CD14-positive monocyte (primary cell): ENCODE results near the gene HS1BP3. TPM values are rescaled to one million over a fixed set of nuclear protein-coding genes. Genes with fewer than 3 reads are reported as not detected.
A peak's percentile ranks its signal among the peaks of the same experiment; 100 is the strongest.

Source experiments
- DNase-seq, 3 donors: peaks; one replicate each; pipeline ENCODE4 v3.0.0-alpha.2; 2011 to 2022
- H2AFZ ChIP-seq: 2 replicates; pipeline ENCODE4 v1.6.0; 2012; ENCODE audit warnings: mild to moderate bottlenecking, low read depth, low read length, inconsistent platforms; ENCODE audit not compliant: insufficient read depth, poor library complexity, severe bottlenecking
- H3K27ac ChIP-seq, 2 donors: 1 replicate in 1 of 2; 2 replicates in 1 of 2; pipeline ENCODE4 v1.5.1; 2012 to 2013; ENCODE audit warnings: low read length in 2 of 2, control low read depth in 1 of 2, inconsistent platforms in 1 of 2, low read depth in 1 of 2, mild to moderate bottlenecking in 1 of 2
- H3K27me3 ChIP-seq, 2 donors: one replicate each; pipeline versions ENCODE4 v1.6.0 to v1.6.1; 2011 to 2013; ENCODE audit warnings: low read length in 2 of 2; ENCODE audit not compliant: control insufficient read depth in 2 of 2, insufficient read depth in 2 of 2
- H3K36me3 ChIP-seq, 2 donors: replicated peaks in 1 of 2; 1 replicate in 1 of 2; 2 replicates in 1 of 2; pipeline versions ENCODE4 v1.5.1 to v1.6.1; 2012 to 2013; ENCODE audit warnings: low read length in 2 of 2, control low read depth in 1 of 2, inconsistent platforms in 1 of 2, mild to moderate bottlenecking in 1 of 2; ENCODE audit not compliant: insufficient read depth in 2 of 2, control insufficient read depth in 1 of 2
- H3K4me1 ChIP-seq, 2 donors: 1 replicate in 1 of 2; 2 replicates in 1 of 2; pipeline versions ENCODE4 v1.5.1 to v1.6.1; 2012 to 2013; ENCODE audit warnings: low read length in 2 of 2, control low read depth in 1 of 2, inconsistent platforms in 1 of 2, mild to moderate bottlenecking in 1 of 2, moderate library complexity in 1 of 2; ENCODE audit not compliant: insufficient read depth in 2 of 2, control insufficient read depth in 1 of 2
- H3K4me2 ChIP-seq: replicated peaks from 2 replicates; pipeline ENCODE3; 2012; ENCODE audit warnings: low read length, moderate library complexity, mild to moderate bottlenecking; ENCODE audit not compliant: poor library complexity, severe bottlenecking; ENCODE audit errors: extremely low read depth
- H3K4me3 ChIP-seq, 3 experiments: fragments of 200-600 bp in 1 of 3; sonication (generic) in 1 of 3; replicated peaks in 1 of 3; 1 replicate in 2 of 3; 2 replicates in 1 of 3; pipeline ENCODE4 v1.5.1; 2011 to 2013; ENCODE audit warnings: low read length in 3 of 3, mild to moderate bottlenecking in 3 of 3, control low read depth in 2 of 3, low read depth in 2 of 3, inconsistent platforms in 1 of 3, moderate library complexity in 1 of 3
- H3K79me2 ChIP-seq: 2 replicates; pipeline ENCODE4 v1.6.0; 2012; ENCODE audit warnings: mild to moderate bottlenecking, control low read depth, inconsistent platforms, low read length, moderate library complexity; ENCODE audit not compliant: insufficient read depth
- H3K9ac ChIP-seq: 2 replicates; pipeline ENCODE4 v1.6.0; 2017; ENCODE audit warnings: low read length, mild to moderate bottlenecking; ENCODE audit not compliant: insufficient read depth, poor library complexity, severe bottlenecking
- H3K9me3 ChIP-seq, 2 donors: replicated peaks in 1 of 2; 1 replicate in 1 of 2; 2 replicates in 1 of 2; pipeline versions ENCODE4 v1.5.1 to v1.6.1; 2012 to 2013; ENCODE audit warnings: low read length in 2 of 2, control low read depth in 1 of 2; ENCODE audit not compliant: control insufficient read depth in 1 of 2, insufficient read depth in 1 of 2
- H4K20me1 ChIP-seq: 2 replicates; pipeline ENCODE4 v1.6.0; 2012; ENCODE audit warnings: mild to moderate bottlenecking, low read length, control low read depth, moderate library complexity; ENCODE audit not compliant: insufficient read depth
- H3K27ac Mint-ChIP-seq, 7 donors: one replicate each; pipeline ENCODE4 v1.8.0; 2020; ENCODE audit warnings: mild to moderate bottlenecking in 7 of 7, mixed read lengths in 7 of 7, moderate library complexity in 6 of 7, inconsistent platforms in 2 of 7
- H3K27me3 Mint-ChIP-seq, 3 donors: one replicate each; pipeline ENCODE4 v1.8.0; 2021 to 2022; ENCODE audit warnings: low read depth in 3 of 3, mild to moderate bottlenecking in 3 of 3, mixed read lengths in 3 of 3, moderate library complexity in 3 of 3, inconsistent platforms in 1 of 3
- H3K36me3 Mint-ChIP-seq, 2 donors: one replicate each; pipeline ENCODE4 v1.8.0; 2020; ENCODE audit warnings: mixed read lengths in 2 of 2, inconsistent platforms in 1 of 2, mild to moderate bottlenecking in 1 of 2
- H3K4me1 Mint-ChIP-seq: one replicate; pipeline ENCODE4 v1.8.0; 2020; ENCODE audit warnings: mild to moderate bottlenecking, mixed read lengths
- H3K4me3 Mint-ChIP-seq, 2 donors: one replicate each; pipeline ENCODE4 v1.8.0; 2020; ENCODE audit warnings: mild to moderate bottlenecking in 2 of 2, mixed read lengths in 2 of 2, moderate library complexity in 1 of 2
- H3K9me3 Mint-ChIP-seq, 7 donors: one replicate each; pipeline ENCODE4 v1.8.0; 2020 to 2022; ENCODE audit warnings: mixed read lengths in 7 of 7, mild to moderate bottlenecking in 6 of 7, moderate library complexity in 6 of 7, inconsistent platforms in 2 of 7
- WGBS: methylation state at CpG from one replicate; pipeline ENCODE4 v1.1.5; 2013; ENCODE audit warnings: missing lambda C conversion rate; ENCODE audit not compliant: insufficient coverage; 5-methylcytosine and 5-hydroxymethylcytosine counted together
- intact Hi-C, 2 donors: fragments of 100-400 bp; cut with micrococcal nuclease; formaldehyde crosslinking; loops; one replicate each; pipeline versions ENCODE4 v1.15.0 to v1.15.1; 2023
- polyA plus RNA-seq, 3 donors: library from polyadenylated mRNA; depleted of rRNA in 1 of 3; unstranded in 2 of 3; stranded (reverse) in 1 of 3; fragments of 300-500 nt in 2 of 3; fragments of >200 nt in 1 of 3; fragmentation: Illumina TruSeq in 2 of 3; gene quantifications; 1 replicate in 2 of 3; 2 replicates in 1 of 3; pipeline ENCODE4 v1.2.3, GENCODE V29; 2012 to 2021
- TF ChIP-seq, protein P1 (sequence below): fragments of 200-600 bp; IDR thresholded peaks from one replicate; pipeline ENCODE4 v1.8.0; 2022; ENCODE audit warnings: antibody characterized with exemption, mild to moderate bottlenecking

The HS1BP3 gene
- polyA plus RNA-seq, 3 donors, result 45.1 to 48.9 (median 45.4) TPM

- intact Hi-C loops, result no loop called here
- H3K9me3 Mint-ChIP-seq, result peaks cover 2 to 15% (median 8%) of the 10 kb centered on the region in 7 donors
- no peak overlapping the region for H3K9ac ChIP-seq
- H3K4me1 Mint-ChIP-seq, result no peaks in the 10 kb centered on the region
- H3K36me3 ChIP-seq, result no peaks in the 10 kb centered on the region
- H3K4me3 Mint-ChIP-seq, result no peak overlapping the region
- peak overlapping the region in 1 of 7 donors; percentile 31 for H3K27ac Mint-ChIP-seq
- H3K27me3 ChIP-seq, result no peaks in the 10 kb centered on the region
- no peaks in the 10 kb centered on the region for H3K36me3 Mint-ChIP-seq
- no peak overlapping the region for H3K4me3 ChIP-seq
- no peak overlapping the region for H3K27ac ChIP-seq
- H3K4me2 ChIP-seq, result no peak overlapping the region
- H3K79me2 ChIP-seq, result no peaks in the 10 kb centered on the region
- 96% methylated on average over 6 of the region's 7 CpGs for WGBS
- peaks cover 5 to 8% of the 10 kb centered on the region in 2 donors for H3K9me3 ChIP-seq
- H3K4me1 ChIP-seq, result no peaks in the 10 kb centered on the region
- TF ChIP-seq, protein P1, sequence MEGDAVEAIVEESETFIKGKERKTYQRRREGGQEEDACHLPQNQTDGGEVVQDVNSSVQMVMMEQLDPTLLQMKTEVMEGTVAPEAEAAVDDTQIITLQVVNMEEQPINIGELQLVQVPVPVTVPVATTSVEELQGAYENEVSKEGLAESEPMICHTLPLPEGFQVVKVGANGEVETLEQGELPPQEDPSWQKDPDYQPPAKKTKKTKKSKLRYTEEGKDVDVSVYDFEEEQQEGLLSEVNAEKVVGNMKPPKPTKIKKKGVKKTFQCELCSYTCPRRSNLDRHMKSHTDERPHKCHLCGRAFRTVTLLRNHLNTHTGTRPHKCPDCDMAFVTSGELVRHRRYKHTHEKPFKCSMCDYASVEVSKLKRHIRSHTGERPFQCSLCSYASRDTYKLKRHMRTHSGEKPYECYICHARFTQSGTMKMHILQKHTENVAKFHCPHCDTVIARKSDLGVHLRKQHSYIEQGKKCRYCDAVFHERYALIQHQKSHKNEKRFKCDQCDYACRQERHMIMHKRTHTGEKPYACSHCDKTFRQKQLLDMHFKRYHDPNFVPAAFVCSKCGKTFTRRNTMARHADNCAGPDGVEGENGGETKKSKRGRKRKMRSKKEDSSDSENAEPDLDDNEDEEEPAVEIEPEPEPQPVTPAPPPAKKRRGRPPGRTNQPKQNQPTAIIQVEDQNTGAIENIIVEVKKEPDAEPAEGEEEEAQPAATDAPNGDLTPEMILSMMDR, result no peak
- H3K27me3 Mint-ChIP-seq, result peaks cover 1 to 7% (median 3%) of the 10 kb centered on the region in 3 donors
- DNase-seq, result no peak
- H4K20me1 ChIP-seq, result no peaks in the 10 kb centered on the region
- no peak overlapping the region for H2AFZ ChIP-seq
Measured at GRCh38 chr2:20583425-20583881, 67.4 kb downstream of the HS1BP3 start.

DNA sequence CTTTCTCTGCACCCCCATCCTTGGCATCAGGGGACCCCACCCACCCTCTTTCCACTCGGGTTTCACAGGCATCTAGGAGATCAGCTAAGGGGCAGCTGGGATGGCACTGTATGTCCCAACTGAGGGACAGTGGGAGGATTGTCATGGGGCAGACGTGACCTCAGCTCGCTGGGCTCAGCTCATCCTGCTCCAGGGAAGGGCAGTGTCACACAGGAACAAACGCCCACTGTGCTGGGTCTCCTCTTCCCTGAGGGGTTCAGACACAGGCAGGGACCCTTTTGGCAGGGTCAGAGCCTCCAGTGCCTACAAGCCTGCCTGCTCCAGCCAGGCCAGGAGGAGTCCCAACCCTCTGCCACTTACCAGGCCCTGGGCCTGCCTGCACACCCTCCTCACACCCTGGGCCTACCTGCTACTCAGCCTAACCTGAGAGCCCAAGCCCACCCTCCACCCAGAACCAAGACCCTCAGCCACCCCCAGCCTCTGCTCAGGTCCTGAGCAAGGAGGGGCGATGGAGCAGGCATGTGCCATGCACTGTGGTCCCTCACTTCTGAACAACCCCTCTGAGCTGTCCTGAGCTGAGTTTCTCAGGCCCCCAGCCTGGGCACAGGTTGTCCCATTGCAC, 68.2 kb downstream of the HS1BP3 start:
- Histone ChIP-seq H2AFZ (no peak overlapping the region), H3K79me2 (no peaks in the 10 kb centered on the region), H3K27me3 (no peaks in the 10 kb centered on the region), H3K9ac (no peak overlapping the region), H3K36me3 (no peaks in the 10 kb centered on the region), H4K20me1 (no peaks in the 10 kb centered on the region), H3K4me3 (no peak overlapping the region), H3K4me1 (no peaks in the 10 kb centered on the region), H3K9me3 (peaks cover 5 to 8% of the 10 kb centered on the region in 2 donors), H3K27ac (no peak overlapping the region), H3K4me2 (no peak overlapping the region)
- DNase-seq, result no peak
- TF ChIP-seq, protein P1, result no peak
- Mint-ChIP-seq H3K9me3 (peaks cover 2 to 15% (median 8%) of the 10 kb centered on the region in 7 donors), H3K4me3 (no peak overlapping the region), H3K27ac (no peak overlapping the region), H3K27me3 (peaks cover 1 to 7% (median 3%) of the 10 kb centered on the region in 3 donors), H3K36me3 (no peaks in the 10 kb centered on the region), H3K4me1 (no peaks in the 10 kb centered on the region)
- 92% methylated on average over 4 of the region's 5 CpGs for WGBS
- intact Hi-C loops, result no loop called here
